ENCODE measurements around the gene ASZ1. TPM values are rescaled to one million over a fixed set of nuclear protein-coding genes. Genes with fewer than 3 reads are reported as not detected.

ASZ1 gene
- total RNA-seq, 1 donor from 2014 or later = not detected

DNA sequence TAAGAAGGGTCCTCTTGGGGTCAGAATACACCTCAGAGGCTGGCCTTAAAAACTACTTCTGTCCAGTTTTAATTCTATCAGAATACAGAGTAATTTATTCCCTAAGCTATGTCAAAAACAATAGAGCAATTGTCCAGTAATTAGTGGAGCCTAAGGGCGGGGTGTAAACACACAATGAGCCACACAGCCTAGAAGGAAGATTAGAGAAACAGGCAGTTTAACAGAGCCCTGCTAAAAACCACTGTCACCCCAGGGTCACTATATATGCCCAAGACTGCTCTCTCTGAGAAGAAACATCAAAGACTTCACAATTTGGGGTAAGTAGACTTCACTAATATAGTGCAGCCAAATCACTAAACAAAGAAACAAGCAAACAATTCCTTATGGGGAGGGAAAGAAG is 77.3 kb downstream of the ASZ1 start:
- intact Hi-C loops (cut with micrococcal nuclease) = no loop called here
- no peak for DNase-seq
- ATAC-seq = no peak

GRCh38 chr7:117349570-117349969 is 77.7 kb downstream of the ASZ1 start:
- intact Hi-C loops (cut with micrococcal nuclease) = no loop called here
- ATAC-seq = no peak
- no peak for DNase-seq

DNA sequence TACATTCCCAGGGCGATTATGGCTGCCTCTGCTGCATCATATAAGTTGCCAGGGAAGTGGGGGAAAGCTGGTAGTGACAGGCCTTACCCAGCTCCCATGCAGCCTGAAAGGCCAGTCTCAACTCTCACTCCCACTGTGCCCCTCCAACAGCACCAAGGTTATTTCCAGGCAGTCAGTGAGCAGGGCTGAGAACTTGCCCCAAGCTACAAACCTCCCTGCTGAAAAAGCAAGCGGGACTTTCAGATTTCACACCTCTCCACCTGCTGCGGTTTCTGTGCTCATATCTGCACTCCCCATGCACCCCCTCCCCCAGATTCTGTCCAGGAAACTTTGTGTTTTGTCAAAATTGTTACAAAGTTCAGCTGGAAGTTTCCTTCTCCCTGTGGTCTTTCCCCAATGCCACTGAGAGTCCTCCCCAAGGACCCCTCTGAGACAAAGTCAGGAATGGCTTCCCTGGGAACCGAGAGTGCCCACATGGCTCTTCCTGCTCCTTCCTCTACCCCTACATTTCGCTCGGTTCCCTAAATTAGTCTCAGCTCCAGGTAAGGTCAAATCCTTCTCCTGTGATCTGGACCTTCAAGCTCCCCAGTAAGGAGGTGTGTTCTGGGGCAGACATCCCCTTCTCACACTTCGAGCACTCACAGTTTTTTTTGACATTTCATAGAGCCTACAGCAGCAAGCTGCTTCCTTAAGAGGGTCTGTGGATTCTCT is 79.2 kb downstream of the ASZ1 start:
- intact Hi-C loops (cut with micrococcal nuclease) = no loop called here
- ATAC-seq (no peak), DNase-seq (no peak)

GRCh38 chr7:117347480-117347879 is 79.8 kb downstream of the ASZ1 start:
- intact Hi-C loops (cut with micrococcal nuclease) = no loop called here
- ATAC-seq = no peak

GRCh38 chr7:117346161-117346560 is 81.1 kb downstream of the ASZ1 start:
- DNase-seq (no peak), ATAC-seq (no peak)
- intact Hi-C loops (cut with micrococcal nuclease) = no loop called here

More at GRCh38 chr7:117347480-117347879, 79.8 kb downstream of the ASZ1 start:
- no peak for DNase-seq

DNA sequence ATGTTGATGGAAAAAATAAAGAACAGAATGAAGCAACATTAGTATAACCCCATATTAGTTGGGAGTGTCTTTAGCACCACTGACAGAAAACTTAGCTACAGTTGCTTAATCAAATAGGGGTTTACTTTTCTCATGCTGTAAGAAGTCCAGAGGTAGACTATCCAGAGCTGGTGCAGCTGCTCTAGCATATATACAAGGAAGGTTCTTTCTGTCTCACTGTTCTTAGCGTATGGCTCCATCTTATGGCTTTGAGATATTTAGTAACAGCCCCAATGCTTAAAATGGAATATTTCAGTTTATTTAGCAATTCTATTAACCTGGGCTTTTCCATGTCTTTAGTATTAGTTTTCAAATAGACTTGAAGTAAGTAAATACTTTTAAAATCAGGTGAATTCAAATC is 89.3 kb downstream of the ASZ1 start:
- DNase-seq (no peak), ATAC-seq (no peak)
- intact Hi-C loops (cut with micrococcal nuclease) = no loop called here

GRCh38 chr7:117333168-117333567 is 94.1 kb downstream of the ASZ1 start:
- ATAC-seq = no peak
- intact Hi-C loops (cut with micrococcal nuclease) = no loop called here
- DNase-seq = no peak

- intact Hi-C loops (cut with micrococcal nuclease) = no loop called here
- ATAC-seq (no peak), DNase-seq (no peak)
Measured at GRCh38 chr7:117332031-117332430, 95.3 kb downstream of the ASZ1 start.

GRCh38 chr7:117325836-117326235 is 101.5 kb downstream of the ASZ1 start:
- intact Hi-C loops (cut with micrococcal nuclease) = no loop called here
- no peak for ATAC-seq
- no peak for DNase-seq

DNA sequence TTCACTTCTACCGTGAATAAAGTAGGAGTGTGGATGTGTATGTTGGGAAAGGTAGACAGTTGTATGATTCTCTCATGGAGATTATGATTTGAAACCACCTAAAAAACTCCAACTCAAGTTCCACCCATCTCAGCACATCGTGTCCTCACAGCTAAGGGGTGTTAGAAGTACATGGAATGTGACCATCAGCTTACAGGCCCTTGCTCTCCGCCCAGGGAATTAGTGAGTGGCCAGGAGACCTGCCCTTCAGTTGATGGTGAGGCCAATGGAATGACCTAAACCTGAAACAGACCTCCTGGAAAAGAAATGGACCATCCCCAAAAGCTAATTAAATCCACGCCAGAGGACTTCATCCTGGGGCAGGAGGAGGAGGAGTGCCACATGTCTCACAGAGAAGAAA is 102.3 kb downstream of the ASZ1 start:
- intact Hi-C loops (cut with micrococcal nuclease) = no loop called here
- DNase-seq (no peak), ATAC-seq (peak; percentile 38)

- peak; percentile 59 for DNase-seq
- peak; percentile 82 for ATAC-seq
- intact Hi-C loops (cut with micrococcal nuclease) = no loop called here
Measured at GRCh38 chr7:117323851-117324711, 103.2 kb downstream of the ASZ1 start.

DNA sequence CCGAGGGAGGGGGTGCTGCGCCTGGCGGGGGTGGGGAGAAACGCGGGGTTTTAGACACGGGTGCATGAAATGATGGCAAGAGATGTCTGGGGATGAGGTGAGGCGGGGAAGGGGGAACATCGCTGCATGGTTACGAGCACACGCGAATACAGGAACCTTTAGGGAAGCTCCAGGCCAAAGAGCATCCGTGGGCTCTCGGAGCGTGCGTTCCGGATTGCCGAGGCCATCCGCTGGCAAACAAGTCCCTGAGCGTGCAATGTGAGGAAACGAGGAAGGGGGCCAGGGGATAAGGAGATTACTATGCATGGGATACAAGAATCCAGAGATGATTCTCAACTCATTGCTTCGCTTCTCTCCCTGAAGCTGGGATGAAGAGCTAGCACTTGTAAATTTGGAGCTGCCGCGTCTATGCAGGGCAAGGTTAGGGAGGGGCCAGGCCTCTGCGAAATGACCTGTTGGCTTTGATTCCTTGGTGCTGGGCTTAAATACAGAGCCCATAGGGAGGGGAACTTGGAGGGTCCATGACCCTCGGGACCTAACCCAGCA is 103.9 kb downstream of the ASZ1 start:
- no peak for DNase-seq
- ATAC-seq = peak; percentile 11
- intact Hi-C loops (cut with micrococcal nuclease) = no loop called here

DNA sequence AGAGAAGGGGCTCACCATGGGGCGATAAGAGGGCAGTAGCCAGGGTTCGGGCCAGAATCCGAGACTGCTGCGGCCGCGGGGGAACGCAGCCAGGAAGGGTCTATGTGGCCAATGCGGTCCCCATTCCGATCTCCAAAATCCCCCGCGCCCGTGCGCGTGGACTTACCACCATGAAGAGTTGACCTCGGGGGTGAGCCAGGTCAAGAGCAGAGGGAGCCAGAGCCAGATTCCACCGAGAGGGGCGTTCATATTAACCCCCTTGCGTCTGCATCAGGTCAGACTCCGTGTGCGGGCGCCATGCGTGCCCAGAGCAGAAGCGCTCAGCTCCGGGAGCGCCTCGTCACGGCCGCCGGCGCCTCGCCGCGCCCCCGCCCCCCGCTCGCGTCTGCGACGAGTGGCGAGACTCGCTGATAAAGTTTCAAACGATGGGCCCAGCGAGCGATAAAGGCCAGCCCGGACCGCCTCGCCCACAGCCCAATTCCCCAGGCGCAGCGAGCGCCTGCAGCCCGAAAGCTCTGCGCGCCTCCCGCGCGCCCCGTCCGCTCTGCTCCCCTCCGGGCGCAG is 104.5 kb downstream of the ASZ1 start, which contains the start of gene WNT2:
TSS of gene WNT2 (minus strand) at position 318 of the 564 bp plus-strand sequence. CDS start at position 249, 69 bp downstream.
- intact Hi-C loops (cut with micrococcal nuclease) = no loop called here

DNA sequence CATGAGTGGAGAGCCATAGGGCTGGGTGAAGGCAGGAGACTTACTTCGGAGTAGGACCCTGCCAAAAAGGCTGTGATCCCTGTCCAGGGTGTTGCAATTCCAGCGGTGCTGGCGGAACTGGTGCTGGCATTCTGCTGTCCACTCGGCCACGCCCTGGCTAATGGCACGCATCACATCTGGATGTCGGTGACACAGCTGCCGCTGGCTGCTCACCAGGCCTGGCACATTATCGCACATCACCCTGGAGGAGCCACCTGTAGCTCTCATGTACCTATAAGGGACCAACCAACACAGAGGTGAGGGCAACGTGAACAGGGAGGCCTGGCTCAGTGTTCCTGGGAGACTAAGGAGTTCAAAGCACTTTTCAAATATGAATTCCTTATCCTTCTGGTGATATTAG is 106.8 kb downstream of the ASZ1 start:
- DNase-seq (no peak), ATAC-seq (no peak)
- intact Hi-C loops (cut with micrococcal nuclease) = no loop called here

More for the DNA sequence above, 104.5 kb downstream of the ASZ1 start, which contains the start of gene WNT2:
- DNase-seq = no peak
- ATAC-seq = no peak

- intact Hi-C loops (cut with micrococcal nuclease) = no loop called here
Measured at GRCh38 chr7:117319181-117319580, 108.1 kb downstream of the ASZ1 start.

GRCh38 chr7:117313582-117313981 is 113.7 kb downstream of the ASZ1 start:
- DNase-seq (no peak), ATAC-seq (no peak)
- intact Hi-C loops (cut with micrococcal nuclease) = no loop called here

More at GRCh38 chr7:117319181-117319580, 108.1 kb downstream of the ASZ1 start:
- DNase-seq = no peak
- no peak for ATAC-seq
